ENCODE data around the gene B4GALT4.

DNA sequence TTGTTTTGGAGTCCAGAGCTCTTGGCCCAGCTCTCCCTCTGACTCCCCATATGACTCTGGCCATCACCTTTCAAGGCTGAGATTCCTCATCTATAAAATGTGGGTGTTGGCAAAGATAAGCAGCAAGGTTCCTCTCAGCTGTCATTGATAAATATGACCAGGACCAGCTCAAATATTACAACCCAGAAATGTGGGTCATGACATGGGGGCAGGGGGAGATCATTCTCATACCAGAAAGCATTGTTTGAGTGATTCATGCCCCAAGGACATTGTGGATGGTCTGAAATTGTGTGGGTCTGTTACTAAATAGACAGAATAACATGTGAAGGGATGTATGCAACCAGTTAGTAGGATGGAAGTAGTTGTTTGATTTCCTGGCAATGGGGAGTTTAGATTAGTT lies 53.4 kb downstream of the B4GALT4 start:
- TF ChIP-seq, protein P1, sequence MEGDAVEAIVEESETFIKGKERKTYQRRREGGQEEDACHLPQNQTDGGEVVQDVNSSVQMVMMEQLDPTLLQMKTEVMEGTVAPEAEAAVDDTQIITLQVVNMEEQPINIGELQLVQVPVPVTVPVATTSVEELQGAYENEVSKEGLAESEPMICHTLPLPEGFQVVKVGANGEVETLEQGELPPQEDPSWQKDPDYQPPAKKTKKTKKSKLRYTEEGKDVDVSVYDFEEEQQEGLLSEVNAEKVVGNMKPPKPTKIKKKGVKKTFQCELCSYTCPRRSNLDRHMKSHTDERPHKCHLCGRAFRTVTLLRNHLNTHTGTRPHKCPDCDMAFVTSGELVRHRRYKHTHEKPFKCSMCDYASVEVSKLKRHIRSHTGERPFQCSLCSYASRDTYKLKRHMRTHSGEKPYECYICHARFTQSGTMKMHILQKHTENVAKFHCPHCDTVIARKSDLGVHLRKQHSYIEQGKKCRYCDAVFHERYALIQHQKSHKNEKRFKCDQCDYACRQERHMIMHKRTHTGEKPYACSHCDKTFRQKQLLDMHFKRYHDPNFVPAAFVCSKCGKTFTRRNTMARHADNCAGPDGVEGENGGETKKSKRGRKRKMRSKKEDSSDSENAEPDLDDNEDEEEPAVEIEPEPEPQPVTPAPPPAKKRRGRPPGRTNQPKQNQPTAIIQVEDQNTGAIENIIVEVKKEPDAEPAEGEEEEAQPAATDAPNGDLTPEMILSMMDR (IDR thresholded peaks at IDR 0.05; ENCODE audit: insufficient read depth, low read length, poor library complexity, severe bottlenecking), result no peak
- TF ChIP-seq EZH2phosphoT487 (conservative IDR thresholded peaks at IDR 0.05; ENCODE audit: low read length), result no peak
